SKM-1 (cell line): Measurements from ENCODE around the gene SLC44A2.

Experiments used
- DNase-seq: peaks from one replicate; lab custom pipeline; 2025; ENCODE audit not compliant: unreplicated experiment; lab: John Stamatoyannopoulos, UW

Gene SLC44A2

DNA sequence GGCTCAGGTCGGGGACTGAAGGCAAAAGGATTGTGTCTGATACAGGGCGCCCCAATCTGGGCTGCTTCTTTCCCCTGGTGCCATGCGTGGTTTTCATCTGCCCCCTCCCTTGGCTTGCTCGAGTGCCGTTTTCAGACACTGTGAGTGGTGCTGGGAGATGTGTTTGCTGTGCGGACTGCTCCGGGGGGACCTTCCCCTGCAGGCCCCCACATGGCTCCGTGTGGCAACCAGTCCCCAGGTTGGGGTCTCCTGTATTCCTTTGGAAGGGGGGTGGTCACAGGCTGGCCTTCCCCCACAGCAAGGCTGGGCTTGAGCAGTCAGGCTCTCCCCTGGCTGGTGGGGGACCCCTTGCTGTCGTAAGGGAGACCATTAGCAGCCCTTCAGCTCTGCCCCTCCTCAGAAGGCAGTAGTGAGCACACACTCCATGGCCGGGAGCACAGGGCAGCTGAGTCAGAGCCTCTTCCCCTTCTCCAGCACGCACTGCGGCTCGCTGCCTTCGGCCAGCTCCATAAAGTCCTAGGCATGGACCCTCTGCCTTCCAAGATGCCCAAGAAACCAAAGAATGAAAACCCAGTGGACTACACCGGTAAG lies 55.3 kb downstream of the SLC44A2 start:
- DNase-seq = no peak

DNA sequence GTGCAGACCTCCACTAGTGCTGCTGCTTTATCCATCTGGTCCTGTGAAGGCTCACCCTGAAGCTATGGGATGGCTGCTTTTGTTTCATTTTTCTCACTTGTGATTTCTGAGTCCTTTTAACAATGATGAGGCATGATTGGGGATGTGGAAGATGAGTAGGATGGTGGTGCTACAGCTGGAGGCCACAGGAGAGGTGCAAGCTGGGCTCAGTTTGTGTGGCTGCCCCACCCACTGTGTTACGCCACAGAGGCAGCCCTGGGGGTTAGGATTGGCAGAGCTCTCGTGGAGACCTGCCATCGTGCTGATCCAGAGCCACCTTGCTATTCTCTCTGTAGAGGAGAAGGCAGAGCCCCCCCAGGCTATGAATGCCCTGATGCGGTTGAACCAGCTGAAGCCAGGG lies 56.3 kb downstream of the SLC44A2 start:
- no peak for DNase-seq

DNA sequence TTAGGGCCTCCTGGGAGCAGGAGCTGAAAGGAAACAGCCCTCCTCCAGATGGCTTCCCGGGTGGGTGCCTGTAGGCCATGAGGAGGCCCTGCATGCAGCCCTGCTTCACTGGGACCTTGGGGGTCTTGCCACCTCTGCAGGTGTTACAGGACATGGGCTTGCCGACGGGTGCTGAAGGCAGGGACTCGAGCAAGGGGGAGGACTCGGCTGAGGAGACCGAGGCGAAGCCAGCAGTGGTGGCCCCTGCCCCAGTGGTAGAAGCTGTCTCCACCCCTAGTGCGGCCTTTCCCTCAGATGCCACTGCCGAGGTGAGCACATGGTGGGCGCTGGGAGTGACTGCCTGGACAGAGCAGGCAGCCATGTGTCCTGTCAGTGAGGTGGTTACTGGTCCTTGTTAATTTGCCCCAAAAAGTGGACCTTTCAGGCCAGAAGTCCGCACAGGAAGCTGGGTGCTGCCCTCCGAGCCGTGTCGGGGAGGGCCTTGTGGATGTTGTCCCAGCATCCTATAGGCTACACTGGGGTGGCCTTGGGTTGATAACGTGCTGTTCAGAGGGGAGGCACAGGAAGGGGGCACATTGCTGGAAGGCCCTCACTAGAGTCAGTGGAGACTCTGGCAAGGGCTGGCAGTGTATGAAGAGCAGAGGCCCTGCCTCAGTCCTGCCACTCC lies 57.2 kb downstream of the SLC44A2 start:
- no peak for DNase-seq

- no peak for DNase-seq
Measured at GRCh38 chr19:10683064-10683426, 57.7 kb downstream of the SLC44A2 start.

DNA sequence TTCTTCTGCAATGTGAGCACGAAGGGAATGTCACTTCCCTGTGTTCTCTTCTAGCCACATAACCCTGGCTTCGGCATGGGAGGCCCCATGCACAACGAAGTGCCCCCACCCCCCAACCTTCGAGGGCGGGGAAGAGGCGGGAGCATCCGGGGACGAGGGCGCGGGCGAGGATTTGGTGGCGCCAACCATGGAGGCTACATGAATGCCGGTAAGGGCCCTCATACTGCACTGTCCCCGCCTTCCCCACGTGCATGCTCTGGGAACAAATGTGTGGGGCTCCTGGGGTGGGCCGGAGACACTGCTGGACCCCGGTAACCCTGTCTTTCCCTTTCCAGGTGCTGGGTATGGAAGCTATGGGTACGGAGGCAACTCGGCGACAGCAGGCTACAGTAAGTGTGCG lies 58.2 kb downstream of the SLC44A2 start:
- DNase-seq = no peak

- no peak for DNase-seq
Measured at GRCh38 chr19:10685210-10685609, 59.9 kb downstream of the SLC44A2 start.

GRCh38 chr19:10686193-10686592 lies 60.8 kb downstream of the SLC44A2 start:
- no peak for DNase-seq

DNA sequence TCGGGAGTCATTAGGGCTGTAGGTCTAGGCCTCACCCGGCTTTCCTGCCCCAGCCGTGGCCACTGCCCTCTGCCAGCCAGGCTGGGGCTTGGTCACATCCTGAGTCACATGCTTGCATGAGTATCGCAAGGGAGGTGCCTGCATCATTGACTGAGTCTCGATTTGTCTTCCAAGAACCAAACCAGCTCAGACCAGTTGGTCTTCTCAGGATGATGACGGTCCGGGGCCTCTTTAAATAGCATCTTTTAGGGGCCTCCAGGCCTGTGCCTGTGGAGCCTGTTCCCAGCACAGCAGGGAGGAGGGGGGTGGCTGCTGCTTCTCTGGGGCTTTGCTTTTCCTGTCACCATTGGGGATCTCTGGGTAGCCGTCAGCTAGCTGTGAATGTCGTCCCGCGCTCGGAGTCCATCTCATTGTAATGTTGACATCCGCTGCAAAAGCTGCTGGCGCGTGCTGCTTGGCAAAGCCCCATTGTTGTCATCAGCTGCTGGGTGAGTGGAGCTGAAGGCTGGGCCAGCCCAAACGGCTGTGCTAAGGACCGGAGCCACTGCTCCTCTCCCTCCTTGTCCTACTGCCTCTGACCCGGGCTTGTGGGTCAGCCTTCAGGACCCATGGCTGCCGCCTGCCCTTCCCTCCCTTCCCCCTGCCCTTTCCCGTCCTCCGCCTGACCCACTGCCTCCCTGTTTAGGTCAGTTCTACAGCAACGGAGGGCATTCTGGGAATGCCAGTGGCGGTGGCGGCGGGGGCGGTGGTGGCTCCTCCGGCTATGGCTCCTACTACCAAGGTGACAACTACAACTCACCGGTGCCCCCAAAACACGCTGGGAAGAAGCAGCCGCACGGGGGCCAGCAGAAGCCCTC lies 61.5 kb downstream of the SLC44A2 start:
- no peak for DNase-seq

GRCh38 chr19:10687518-10688288 lies 62.4 kb downstream of the SLC44A2 start:
- DNase-seq = no peak

- no peak for DNase-seq
Measured at GRCh38 chr19:10688545-10689280, 63.4 kb downstream of the SLC44A2 start.

- DNase-seq = no peak
Measured at GRCh38 chr19:10690341-10690781, 65.0 kb downstream of the SLC44A2 start.

GRCh38 chr19:10691178-10691881 lies 66.0 kb downstream of the SLC44A2 start:
- DNase-seq = no peak

DNA sequence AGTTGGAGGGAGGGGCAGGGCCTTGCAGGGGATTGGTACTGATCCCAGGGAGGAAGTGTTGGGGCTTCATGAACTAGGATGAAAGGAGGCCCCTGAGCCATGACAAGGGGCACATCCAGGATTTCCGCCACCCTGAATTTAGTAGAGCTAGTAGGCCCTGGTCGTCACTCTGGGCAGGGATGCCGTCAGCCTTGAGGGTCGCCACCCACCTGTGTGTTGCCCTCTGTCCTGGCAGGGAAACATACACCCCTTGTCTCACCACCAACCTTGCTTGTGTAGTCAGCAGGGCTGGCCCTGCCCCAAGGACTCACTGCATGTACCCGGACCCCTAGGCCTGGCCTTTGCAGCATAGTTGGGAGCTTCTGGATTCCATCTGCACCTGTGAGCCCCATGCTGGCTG lies 66.5 kb downstream of the SLC44A2 start:
- DNase-seq = no peak

DNA sequence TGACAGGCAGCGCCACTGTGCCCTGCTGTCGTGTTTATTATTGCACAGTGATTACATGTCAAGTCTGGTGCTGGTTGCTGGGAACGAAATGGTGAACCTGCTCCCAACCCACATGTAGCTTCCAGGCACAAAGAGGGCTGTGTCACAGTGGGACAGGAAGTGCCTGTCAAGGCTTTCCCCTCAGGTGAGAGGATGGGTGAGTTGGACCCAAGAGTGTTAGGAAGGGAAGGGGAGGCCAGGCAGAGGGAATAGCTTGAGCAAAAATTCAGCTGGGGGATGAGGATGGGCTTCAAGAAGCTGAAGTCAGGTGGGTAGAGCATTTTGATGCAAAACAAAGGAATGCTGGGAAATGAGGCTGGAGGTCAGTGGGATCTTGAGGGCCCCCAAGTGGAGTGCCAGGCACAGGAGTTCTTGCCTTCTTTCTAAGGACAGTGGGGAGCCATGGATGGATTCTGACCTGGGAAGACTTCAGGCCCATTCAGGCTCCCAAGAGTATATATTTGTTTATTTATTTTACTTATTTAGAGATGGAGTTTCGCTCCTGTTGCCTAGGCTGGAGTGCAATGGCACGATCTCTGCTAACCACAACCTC lies 67.4 kb downstream of the SLC44A2 start:
- no peak for DNase-seq
